Effector memory CD8-positive, alpha-beta T cell (primary cell): Measurements from ENCODE around the gene ACOX3.
"Not testable (repeated sequence)": the region's sequence is repeated elsewhere in the genome, so short reads cannot be mapped to it uniquely, and the experiment has no call there.

Experiments used
- ATAC-seq: fragments of 150-1000 bp; cut with Tn5 transposase; replicated peaks from 2 replicates; pipeline ENCODE4 v1.10.0; 2021; ENCODE audit warnings: mild to moderate bottlenecking, moderate library complexity
- DNase-seq, 3 experiments: peaks; one replicate each; pipeline ENCODE4 v3.0.0; 2021
- H3K27ac Mint-ChIP-seq, 2 donors: one replicate each; pipeline ENCODE4 v1.8.0; 2022; ENCODE audit warnings: mild to moderate bottlenecking in 2 of 2, mixed read lengths in 2 of 2, moderate library complexity in 2 of 2
- H3K27me3 Mint-ChIP-seq, 2 donors: one replicate each; pipeline ENCODE4 v1.8.0; 2022; ENCODE audit warnings: mixed read lengths in 2 of 2
- H3K36me3 Mint-ChIP-seq: one replicate; pipeline ENCODE4 v1.8.0; 2022; ENCODE audit warnings: mild to moderate bottlenecking, moderate library complexity, mixed read lengths; ENCODE audit not compliant: insufficient read depth
- H3K4me1 Mint-ChIP-seq, 2 donors: one replicate each; pipeline ENCODE4 v1.8.0; 2022; ENCODE audit warnings: low read depth in 2 of 2, mixed read lengths in 2 of 2
- H3K4me3 Mint-ChIP-seq, 2 donors: one replicate each; pipeline ENCODE4 v1.8.0; 2022; ENCODE audit warnings: mild to moderate bottlenecking in 2 of 2, mixed read lengths in 2 of 2, moderate library complexity in 2 of 2
- H3K9me3 Mint-ChIP-seq, 2 donors: one replicate each; pipeline ENCODE4 v1.8.0; 2022; ENCODE audit warnings: mixed read lengths in 2 of 2

Gene ACOX3

DNA sequence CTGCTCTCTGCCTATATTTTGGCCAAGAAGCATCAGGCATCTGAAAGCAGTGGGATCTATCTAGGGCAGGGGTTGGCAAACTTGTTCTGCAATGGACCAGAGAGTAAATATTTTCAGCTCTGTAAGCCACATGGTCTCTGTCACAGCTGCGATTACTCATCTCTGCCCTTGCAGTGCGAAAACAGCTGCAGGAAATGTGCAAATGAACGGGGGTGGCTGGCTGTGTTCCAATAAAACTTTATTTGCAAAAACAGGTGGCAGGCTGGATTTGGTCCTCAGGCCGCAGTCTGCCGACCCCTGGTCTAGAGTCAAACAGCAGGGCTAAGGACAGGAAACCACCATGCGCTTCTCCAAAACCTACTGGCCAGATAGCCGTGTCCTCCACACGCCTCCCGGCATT is 48.6 kb downstream of the ACOX3 start:
- no peaks in the 10 kb centered on the region for H3K9me3 Mint-ChIP-seq
- H3K36me3 Mint-ChIP-seq: peaks cover 6% of the 10 kb centered on the region
- no peak overlapping the region for H3K27ac Mint-ChIP-seq
- no peak for ATAC-seq
- DNase-seq: no peak
- no peaks in the 10 kb centered on the region for H3K27me3 Mint-ChIP-seq
- H3K4me1 Mint-ChIP-seq: no peaks in the 10 kb centered on the region
- H3K4me3 Mint-ChIP-seq: no peak overlapping the region

DNA sequence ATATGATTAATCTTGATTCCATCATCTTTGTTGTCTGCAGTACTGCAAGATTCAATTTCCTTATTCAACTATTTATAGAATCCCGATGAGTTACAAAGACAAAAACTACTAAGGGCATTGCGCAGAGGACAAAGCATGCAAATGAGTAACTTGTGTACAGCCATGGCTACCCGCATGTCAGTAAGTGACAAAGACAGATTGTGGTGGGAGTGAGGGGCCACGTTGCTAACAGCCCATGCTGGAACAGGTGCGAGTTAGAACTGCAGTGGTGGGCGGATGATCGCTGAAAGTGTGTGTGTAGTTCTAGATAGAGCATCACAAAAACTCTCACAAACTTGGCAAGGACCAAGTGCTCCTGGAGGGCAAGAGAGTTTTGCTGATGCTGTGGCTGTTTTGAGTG is 49.5 kb downstream of the ACOX3 start:
- no peaks in the 10 kb centered on the region for H3K27me3 Mint-ChIP-seq
- peak overlapping the region in 1 of 2 donors; percentile 20 for H3K27ac Mint-ChIP-seq
- no peaks in the 10 kb centered on the region for H3K9me3 Mint-ChIP-seq
- H3K36me3 Mint-ChIP-seq: peaks cover 12% of the 10 kb centered on the region
- no peak overlapping the region for H3K4me3 Mint-ChIP-seq
- ATAC-seq (no peak), DNase-seq (no peak)
- no peaks in the 10 kb centered on the region for H3K4me1 Mint-ChIP-seq

DNA sequence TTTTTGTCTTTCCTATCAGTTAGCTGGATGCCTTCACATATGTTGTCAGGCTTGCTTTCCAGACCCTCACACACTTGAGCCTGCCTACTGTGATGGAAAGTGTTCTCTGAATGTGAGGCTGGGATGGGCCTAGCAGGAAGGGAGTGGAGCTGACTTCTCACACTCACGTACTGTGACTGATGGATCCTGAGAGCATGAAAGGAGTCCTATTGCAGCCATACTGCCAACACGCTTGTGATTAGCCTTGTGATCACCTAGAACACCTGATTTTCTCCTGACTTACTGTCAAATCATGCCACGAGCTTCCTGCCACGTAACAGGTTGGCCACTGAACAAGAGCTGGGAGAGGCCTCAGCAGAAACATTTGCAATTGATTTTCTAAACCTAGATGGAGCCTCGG is 49.9 kb downstream of the ACOX3 start:
- H3K27ac Mint-ChIP-seq: no peak overlapping the region
- H3K4me1 Mint-ChIP-seq: no peaks in the 10 kb centered on the region
- no peak overlapping the region for H3K4me3 Mint-ChIP-seq
- H3K36me3 Mint-ChIP-seq: peaks cover 12% of the 10 kb centered on the region
- no peak for ATAC-seq
- H3K9me3 Mint-ChIP-seq: no peaks in the 10 kb centered on the region
- DNase-seq: no peak
- no peaks in the 10 kb centered on the region for H3K27me3 Mint-ChIP-seq

DNA sequence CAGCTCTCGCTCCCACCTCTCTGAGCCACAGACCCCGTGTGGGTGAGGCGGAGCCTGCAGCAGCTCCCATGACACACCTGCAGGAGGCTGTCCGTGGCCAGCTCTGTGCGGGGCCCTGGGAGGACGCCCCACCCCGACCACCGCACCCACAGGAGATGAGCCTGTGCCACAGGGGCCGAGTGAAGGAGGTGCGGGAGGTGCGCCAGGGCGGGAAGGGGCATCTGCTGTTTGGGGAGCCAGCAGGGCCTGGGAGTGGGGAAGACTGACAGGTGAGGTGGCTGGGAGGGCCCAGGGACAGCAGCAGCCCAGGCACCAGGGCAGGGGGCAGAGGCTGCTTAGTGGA is 52.0 kb downstream of the ACOX3 start:
- Mint-ChIP-seq H3K4me1 (no peaks in the 10 kb centered on the region), H3K36me3 (peaks cover 9% of the 10 kb centered on the region), H3K27ac (no peak overlapping the region), H3K4me3 (no peak overlapping the region), H3K9me3 (no peaks in the 10 kb centered on the region), H3K27me3 (no peaks in the 10 kb centered on the region)
- DNase-seq (no peak), ATAC-seq (no peak)

DNA sequence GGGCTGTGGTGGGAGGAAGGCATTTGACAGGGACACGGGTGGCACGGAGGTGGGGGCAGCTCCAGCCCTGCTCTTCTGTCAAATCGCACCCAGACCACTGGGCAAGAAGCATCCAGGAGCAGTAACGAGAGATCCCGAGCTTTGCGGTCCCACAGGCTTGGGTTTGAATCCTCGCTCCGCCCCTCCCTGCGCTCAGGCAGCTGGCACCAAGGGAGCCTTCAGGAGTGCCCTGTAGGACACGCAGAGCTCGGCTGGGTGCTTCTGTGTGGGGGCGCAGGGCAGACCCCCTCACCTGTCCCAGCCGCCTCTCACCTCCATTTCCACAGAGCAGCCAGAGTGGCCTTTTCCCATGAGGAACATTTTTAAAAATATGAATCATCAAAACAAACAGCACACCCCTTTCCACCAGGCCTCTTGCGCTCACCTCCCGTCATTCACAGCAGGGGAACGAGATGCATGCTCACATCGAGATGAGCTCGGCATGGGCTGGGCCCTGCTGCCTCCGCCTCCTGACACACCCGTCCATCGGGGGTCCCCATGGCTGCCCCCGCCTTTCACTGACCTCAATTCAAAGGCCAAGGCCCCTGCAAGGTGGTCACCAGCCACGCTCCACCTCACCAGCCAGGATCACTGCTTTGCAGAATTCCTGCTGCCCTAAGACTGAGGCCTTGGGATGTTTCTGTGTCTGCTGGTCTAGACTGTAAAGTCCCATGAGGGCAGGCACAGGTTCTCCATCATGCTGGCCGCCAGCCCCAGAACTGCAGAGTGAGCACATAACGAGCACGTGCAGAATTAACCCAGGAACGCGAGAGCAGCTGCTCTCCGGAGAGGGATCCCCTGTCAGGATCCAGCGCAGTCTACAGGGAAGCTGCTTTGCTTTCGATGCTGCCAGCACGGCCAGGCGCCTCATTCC is 52.7 kb downstream of the ACOX3 start:
- H3K9me3 Mint-ChIP-seq: no peaks in the 10 kb centered on the region
- H3K4me3 Mint-ChIP-seq: no peak overlapping the region
- H3K36me3 Mint-ChIP-seq: peaks cover 9% of the 10 kb centered on the region
- H3K27me3 Mint-ChIP-seq: no peaks in the 10 kb centered on the region
- ATAC-seq: no peak
- peak overlapping the region in 1 of 2 donors; percentile 44 for H3K27ac Mint-ChIP-seq
- no peaks in the 10 kb centered on the region for H3K4me1 Mint-ChIP-seq
- no peak for DNase-seq

GRCh38 chr4:8387194-8387593 is 53.3 kb downstream of the ACOX3 start:
- no peak for DNase-seq
- peak overlapping the region in 1 of 2 donors; percentile 44 for H3K27ac Mint-ChIP-seq
- peaks cover 9% of the 10 kb centered on the region for H3K36me3 Mint-ChIP-seq
- ATAC-seq: no peak
- H3K27me3 Mint-ChIP-seq: no peaks in the 10 kb centered on the region
- H3K4me1 Mint-ChIP-seq: no peaks in the 10 kb centered on the region
- no peak overlapping the region for H3K4me3 Mint-ChIP-seq
- no peaks in the 10 kb centered on the region for H3K9me3 Mint-ChIP-seq

- no peak for DNase-seq
- H3K9me3 Mint-ChIP-seq: no peaks in the 10 kb centered on the region
- no peaks in the 10 kb centered on the region for H3K27me3 Mint-ChIP-seq
- H3K4me1 Mint-ChIP-seq: no peaks in the 10 kb centered on the region
- H3K27ac Mint-ChIP-seq: no peak overlapping the region
- H3K4me3 Mint-ChIP-seq: no peak overlapping the region
- H3K36me3 Mint-ChIP-seq: peaks cover 10% of the 10 kb centered on the region
- ATAC-seq: no peak
These were observed 53.8 kb downstream of the ACOX3 start for GRCh38 chr4:8386731-8387130.

DNA sequence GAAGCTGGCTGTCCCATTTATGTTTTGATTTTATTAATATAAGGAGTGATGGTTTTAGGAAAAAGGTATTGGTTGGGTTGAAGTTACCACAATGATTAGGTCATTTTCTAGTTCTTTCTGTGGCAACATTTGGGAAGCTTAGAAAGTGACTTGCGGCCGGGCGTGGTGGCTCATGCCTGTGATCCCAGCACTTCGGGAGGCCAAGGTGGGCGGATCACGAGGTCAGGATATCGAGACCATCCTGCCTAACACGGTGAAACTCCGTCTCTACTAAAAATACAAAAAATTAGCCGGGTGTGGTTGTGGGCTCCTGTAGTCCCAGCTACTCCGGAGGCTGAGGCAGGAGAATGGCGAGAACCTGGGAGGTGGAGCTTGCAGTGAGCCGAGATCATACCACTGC is 54.4 kb downstream of the ACOX3 start:
- H3K9me3 Mint-ChIP-seq, H3K27me3 Mint-ChIP-seq, ATAC-seq, H3K27ac Mint-ChIP-seq, H3K4me1 Mint-ChIP-seq, DNase-seq, H3K4me3 Mint-ChIP-seq: not testable (repeated sequence)
- peaks cover 11% of the 10 kb centered on the region for H3K36me3 Mint-ChIP-seq

DNA sequence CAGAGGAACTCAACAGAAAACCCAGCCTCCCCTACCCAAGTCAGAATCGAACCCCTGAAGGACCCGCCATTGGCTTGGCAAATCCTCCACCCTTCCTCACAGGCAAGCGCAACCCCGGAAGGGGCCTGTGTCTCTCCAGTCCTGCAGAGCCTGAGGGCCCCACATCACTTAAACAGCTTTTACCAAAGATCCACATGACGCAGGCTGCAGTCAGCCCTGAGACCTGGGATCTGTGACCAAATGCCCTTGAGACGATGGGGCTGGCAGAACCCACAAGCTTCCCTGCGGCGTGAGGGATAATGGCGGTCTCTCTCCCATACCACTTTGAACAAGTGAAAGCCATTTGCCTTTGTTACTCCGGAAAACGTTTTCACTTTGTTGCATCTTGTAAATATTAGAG is 54.9 kb downstream of the ACOX3 start:
- Mint-ChIP-seq H3K4me3 (no peak overlapping the region), H3K9me3 (no peaks in the 10 kb centered on the region), H3K27me3 (no peaks in the 10 kb centered on the region), H3K36me3 (peaks cover 9% of the 10 kb centered on the region), H3K27ac (no peak overlapping the region), H3K4me1 (no peaks in the 10 kb centered on the region)
- ATAC-seq: no peak
- no peak for DNase-seq

GRCh38 chr4:8385106-8385505 is 55.4 kb downstream of the ACOX3 start:
- no peaks in the 10 kb centered on the region for H3K27me3 Mint-ChIP-seq

GRCh38 chr4:8384397-8385060 is 56.0 kb downstream of the ACOX3 start:
- ATAC-seq: no peak
- H3K27ac Mint-ChIP-seq: no peak overlapping the region
- no peaks in the 10 kb centered on the region for H3K4me1 Mint-ChIP-seq
- no peak for DNase-seq
- H3K4me3 Mint-ChIP-seq: no peak overlapping the region
- H3K9me3 Mint-ChIP-seq: no peaks in the 10 kb centered on the region
- no peaks in the 10 kb centered on the region for H3K27me3 Mint-ChIP-seq
- peaks cover 9% of the 10 kb centered on the region for H3K36me3 Mint-ChIP-seq

More at GRCh38 chr4:8385106-8385505, 55.4 kb downstream of the ACOX3 start:
- DNase-seq: no peak
- Mint-ChIP-seq H3K27ac (no peak overlapping the region), H3K9me3 (no peaks in the 10 kb centered on the region), H3K4me3 (no peak overlapping the region), H3K4me1 (no peaks in the 10 kb centered on the region), H3K36me3 (peaks cover 9% of the 10 kb centered on the region)
- no peak for ATAC-seq

DNA sequence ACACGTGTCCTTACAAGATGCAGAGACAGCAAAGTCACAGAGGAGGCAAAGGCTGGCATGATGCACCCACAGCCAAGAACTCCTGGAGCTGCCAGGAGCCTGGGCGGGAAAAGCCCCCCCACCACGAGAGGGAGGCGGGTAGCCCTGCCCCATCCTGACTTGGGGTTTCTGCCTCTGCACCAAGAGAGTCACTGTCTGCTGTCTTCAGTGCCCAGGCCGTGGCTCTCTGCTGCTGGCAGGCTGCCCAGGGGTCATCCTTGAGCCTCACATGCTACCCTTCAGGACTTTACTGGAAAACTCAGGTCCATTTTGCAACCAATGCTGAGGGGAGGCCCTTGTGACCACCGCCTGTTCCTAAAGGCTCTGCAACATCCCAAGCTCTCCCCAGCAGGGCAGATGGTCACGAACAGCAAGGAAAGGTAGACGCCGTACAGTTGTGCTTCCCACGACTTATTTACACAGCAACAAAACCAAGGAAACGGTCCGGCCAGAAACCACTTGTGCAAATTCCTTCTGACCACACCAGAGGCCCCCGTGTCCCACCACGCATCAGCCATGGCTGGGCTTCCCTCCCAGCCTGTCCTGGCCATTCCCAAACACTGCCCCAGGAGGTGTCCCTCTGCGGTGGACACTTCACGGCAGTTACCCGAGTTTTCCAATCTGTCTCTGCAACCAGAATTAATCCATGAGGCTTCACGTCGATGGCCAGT is 56.9 kb downstream of the ACOX3 start:
- no peaks in the 10 kb centered on the region for H3K9me3 Mint-ChIP-seq
- H3K4me3 Mint-ChIP-seq: no peak overlapping the region
- no peaks in the 10 kb centered on the region for H3K4me1 Mint-ChIP-seq
- no peak overlapping the region for H3K27ac Mint-ChIP-seq
- no peak for ATAC-seq
- no peaks in the 10 kb centered on the region for H3K27me3 Mint-ChIP-seq
- peaks cover 9% of the 10 kb centered on the region for H3K36me3 Mint-ChIP-seq
- no peak for DNase-seq

- H3K36me3 Mint-ChIP-seq: peaks cover 9% of the 10 kb centered on the region
- no peaks in the 10 kb centered on the region for H3K27me3 Mint-ChIP-seq
- DNase-seq: no peak
- H3K4me3 Mint-ChIP-seq: no peak overlapping the region
- no peaks in the 10 kb centered on the region for H3K4me1 Mint-ChIP-seq
- H3K27ac Mint-ChIP-seq: no peak overlapping the region
- no peak for ATAC-seq
- no peaks in the 10 kb centered on the region for H3K9me3 Mint-ChIP-seq
These were observed 57.5 kb downstream of the ACOX3 start for GRCh38 chr4:8383016-8383415.
